HEK293 (cell line): ENCODE measurements around the gene ATF1.

Experiments used
- CTCF ChIA-PET: fragments of 350-600 bp; formaldehyde crosslinking; extraction: SDS; loops from one replicate; lab custom pipeline; 2021; ENCODE audit warnings: antibody characterized with exemption; lab: Yijun Ruan, JAX
- POLR2A ChIA-PET: fragments of 300-600 bp; formaldehyde crosslinking; extraction: SDS; loops from one replicate; lab custom pipeline; 2020; ENCODE audit warnings: antibody characterized with exemption, inconsistent platforms; lab: Yijun Ruan, JAX
- H3K27ac ChIP-seq: fragments of 200-500 bp; sonication (Bioruptor generic); 2 replicates; pipeline ENCODE4 v1.5.1; 2014; ENCODE audit warnings: low read depth, low read length, control low read depth, inconsistent platforms; ENCODE audit errors: extremely low read depth
- H3K36me3 ChIP-seq, 2 experiments: fragments of 200-500 bp in 1 of 2; sonication (Bioruptor generic) in 1 of 2; 1 replicate in 1 of 2; 2 replicates in 1 of 2; pipeline ENCODE4 v1.5.1; 2014 to 2017; ENCODE audit warnings: inconsistent platforms in 2 of 2, low read length in 2 of 2; ENCODE audit not compliant: control insufficient read depth in 2 of 2, insufficient read depth in 1 of 2
- H3K4me1 ChIP-seq: fragments of 200-500 bp; sonication (Bioruptor generic); 2 replicates; pipeline ENCODE4 v1.5.1; 2014; ENCODE audit warnings: mild to moderate bottlenecking, low read length, inconsistent platforms; ENCODE audit not compliant: control insufficient read depth, insufficient read depth
- H3K4me3 ChIP-seq: 2 replicates; pipeline ENCODE4 v1.5.1; 2011; ENCODE audit warnings: low read depth, mild to moderate bottlenecking, control low read depth, low read length, moderate library complexity
- H3K9me3 ChIP-seq: fragments of 200-500 bp; sonication (Bioruptor generic); 2 replicates; pipeline ENCODE4 v1.5.1; 2014; ENCODE audit warnings: low read depth, low read length, inconsistent platforms; ENCODE audit not compliant: control insufficient read depth, insufficient read depth
- BCL11A ChIP-seq: fragments of 450-650 bp; formaldehyde crosslinking; IDR thresholded peaks from 2 replicates; pipeline ENCODE4 v1.5.1; 2016; ENCODE audit warnings: low read depth, missing biosample characterization, missing genetic modification characterization
- GFI1B ChIP-seq: fragments of 450-650 bp; formaldehyde crosslinking; IDR thresholded peaks from 2 replicates; pipeline ENCODE4 v1.5.1; 2016; ENCODE audit warnings: missing biosample characterization, missing genetic modification characterization
- KLF10 ChIP-seq: fragments of 450-650 bp; IDR thresholded peaks from 2 replicates; pipeline ENCODE4 v1.5.1; 2018; ENCODE audit warnings: missing biosample characterization, mild to moderate bottlenecking, missing genetic modification characterization
- PBX3 ChIP-seq: sonication (generic); formaldehyde crosslinking; IDR thresholded peaks from 2 replicates; pipeline ENCODE4 v1.8.1; 2022; ENCODE audit warnings: mild to moderate bottlenecking, moderate library complexity, missing genetic modification reagents
- YY1 ChIP-seq: fragments of 450-650 bp; formaldehyde crosslinking; IDR thresholded peaks from 2 replicates; pipeline ENCODE4 v1.5.1; 2018; ENCODE audit warnings: missing biosample characterization, missing genetic modification characterization
- YY2 ChIP-seq: fragments of 450-650 bp; formaldehyde crosslinking; IDR thresholded peaks from 2 replicates; pipeline ENCODE4 v1.5.1; 2016; ENCODE audit warnings: missing biosample characterization, missing genetic modification characterization
- ZBTB1 ChIP-seq: fragments of 450-650 bp; formaldehyde crosslinking; IDR thresholded peaks from 2 replicates; pipeline ENCODE4 v1.5.1; 2016; ENCODE audit warnings: missing biosample characterization, missing genetic modification characterization
- ZBTB7A ChIP-seq: fragments of 450-650 bp; formaldehyde crosslinking; IDR thresholded peaks from 2 replicates; pipeline ENCODE4 v1.5.1; 2016; ENCODE audit warnings: low read depth, missing biosample characterization, missing genetic modification characterization
- ZFHX2 ChIP-seq: fragments of 450-650 bp; formaldehyde crosslinking; conservative IDR thresholded peaks from 2 replicates; pipeline ENCODE4 v1.5.1; 2016; ENCODE audit warnings: missing biosample characterization, missing genetic modification characterization
- ZNF10 ChIP-seq: fragments of 450-650 bp; formaldehyde crosslinking; IDR thresholded peaks from 2 replicates; pipeline ENCODE4 v1.5.1; 2017; ENCODE audit warnings: missing biosample characterization, missing genetic modification characterization
- ZNF214 ChIP-seq: fragments of 450-650 bp; formaldehyde crosslinking; IDR thresholded peaks from 2 replicates; pipeline ENCODE4 v1.5.1; 2017; ENCODE audit warnings: missing biosample characterization, mild to moderate bottlenecking, missing genetic modification characterization, borderline replicate concordance
- ZNF23 ChIP-seq: fragments of 450-650 bp; formaldehyde crosslinking; IDR thresholded peaks from 2 replicates; pipeline ENCODE4 v1.5.1; 2016; ENCODE audit warnings: missing biosample characterization, missing genetic modification characterization, borderline replicate concordance
- ZNF239 ChIP-seq: fragments of 450-650 bp; formaldehyde crosslinking; IDR thresholded peaks from 2 replicates; pipeline ENCODE4 v1.5.1; 2016; ENCODE audit warnings: missing biosample characterization, missing genetic modification characterization
- ZNF302 ChIP-seq: fragments of 450-650 bp; formaldehyde crosslinking; IDR thresholded peaks from 2 replicates; pipeline ENCODE4 v1.5.1; 2016; ENCODE audit warnings: missing biosample characterization, missing genetic modification characterization, low read depth
- ZNF473 ChIP-seq: fragments of 450-650 bp; formaldehyde crosslinking; IDR thresholded peaks from 2 replicates; pipeline ENCODE4 v1.5.1; 2017; ENCODE audit warnings: missing biosample characterization, missing genetic modification characterization
- ZNF549 ChIP-seq: fragments of 450-650 bp; IDR thresholded peaks from 2 replicates; pipeline ENCODE4 v1.5.1; 2018; ENCODE audit warnings: missing biosample characterization, missing genetic modification characterization, mild to moderate bottlenecking, inconsistent platforms, moderate library complexity
- ZNF596 ChIP-seq: fragments of 450-650 bp; IDR thresholded peaks from 2 replicates; pipeline ENCODE4 v1.5.0; 2018; ENCODE audit warnings: missing biosample characterization, mild to moderate bottlenecking, missing genetic modification characterization, moderate library complexity
- ZNF654 ChIP-seq: fragments of 450-650 bp; formaldehyde crosslinking; IDR thresholded peaks from 2 replicates; pipeline ENCODE4 v1.5.1; 2016; ENCODE audit warnings: low read depth, missing biosample characterization, missing genetic modification characterization
- ZNF677 ChIP-seq: fragments of 450-650 bp; IDR thresholded peaks from 2 replicates; pipeline ENCODE4 v1.5.0; 2018; ENCODE audit warnings: missing biosample characterization, mild to moderate bottlenecking, missing genetic modification characterization, moderate library complexity
- ZNF76 ChIP-seq: fragments of 450-650 bp; formaldehyde crosslinking; IDR thresholded peaks from 2 replicates; pipeline ENCODE4; 2016; ENCODE audit warnings: low read depth, missing biosample characterization, missing genetic modification characterization, borderline replicate concordance
- ZSCAN30 ChIP-seq: fragments of 450-650 bp; IDR thresholded peaks from 2 replicates; pipeline ENCODE4 v1.5.1; 2018; ENCODE audit warnings: missing biosample characterization, mild to moderate bottlenecking, missing genetic modification characterization, moderate library complexity
- ZSCAN4 ChIP-seq: fragments of 450-650 bp; formaldehyde crosslinking; IDR thresholded peaks from 2 replicates; pipeline ENCODE4 v1.5.1; 2017; ENCODE audit warnings: missing biosample characterization, missing genetic modification characterization
- TF ChIP-seq, protein P1 (sequence below): IDR thresholded peaks from 2 replicates; pipeline ENCODE4 v1.6.1; 2011; ENCODE audit warnings: mild to moderate bottlenecking, low read depth, low read length, borderline replicate concordance
- TF ChIP-seq, protein P2 (sequence below): fragments of 450-650 bp; formaldehyde crosslinking; IDR thresholded peaks from 2 replicates; pipeline ENCODE4 v1.5.1; 2016; ENCODE audit warnings: missing biosample characterization, missing genetic modification characterization
- TF ChIP-seq, protein P3 (sequence below): fragments of 450-650 bp; formaldehyde crosslinking; IDR thresholded peaks from 2 replicates; pipeline ENCODE4 v1.5.1; 2016; ENCODE audit warnings: missing biosample characterization, missing genetic modification characterization, low read depth

ATF1 gene

GRCh38 chr12:50728841-50729240, 35.1 kb upstream of the ATF1 start (continued):
- TF ChIP-seq ZSCAN4 (tag by site-specific recombination) = no peak
- TF ChIP-seq ZBTB7A (tag by site-specific recombination) = no peak
- TF ChIP-seq ZNF549 (tag by site-specific recombination) = no peak

GRCh38 chr12:50732591-50732990, 31.3 kb upstream of the ATF1 start:
- CTCF ChIA-PET = interaction anchor here (0.7 kb wide), 1 partner anchor 109 kb away, joined by 3 read pairs; no protein-coding TSS in a partner anchor
- peaks cover 9 to 61% of the 10 kb centered on the region in 2 experiments for H3K36me3 ChIP-seq
- H3K4me3 ChIP-seq = no peak overlapping the region
- TF ChIP-seq ZNF677 (no peak), ZSCAN30 (tag by site-specific recombination) (no peak), KLF10 (no peak), YY1 (no peak), ZNF23 (no peak), ZNF10 (tag by site-specific recombination) (no peak), ZNF76 (tag by site-specific recombination) (no peak), ZNF214 (no peak), PBX3 (CRISPR knock-in tag) (no peak), ZBTB1 (tag by site-specific recombination) (no peak), GFI1B (no peak), ZNF239 (tag by site-specific recombination) (no peak), ZFHX2 (tag by site-specific recombination) (no peak), ZNF473 (tag by site-specific recombination) (no peak), YY2 (tag by site-specific recombination) (no peak), ZNF596 (tag by site-specific recombination) (no peak), ZNF302 (tag by site-specific recombination) (no peak)
- TF ChIP-seq, protein P1, sequence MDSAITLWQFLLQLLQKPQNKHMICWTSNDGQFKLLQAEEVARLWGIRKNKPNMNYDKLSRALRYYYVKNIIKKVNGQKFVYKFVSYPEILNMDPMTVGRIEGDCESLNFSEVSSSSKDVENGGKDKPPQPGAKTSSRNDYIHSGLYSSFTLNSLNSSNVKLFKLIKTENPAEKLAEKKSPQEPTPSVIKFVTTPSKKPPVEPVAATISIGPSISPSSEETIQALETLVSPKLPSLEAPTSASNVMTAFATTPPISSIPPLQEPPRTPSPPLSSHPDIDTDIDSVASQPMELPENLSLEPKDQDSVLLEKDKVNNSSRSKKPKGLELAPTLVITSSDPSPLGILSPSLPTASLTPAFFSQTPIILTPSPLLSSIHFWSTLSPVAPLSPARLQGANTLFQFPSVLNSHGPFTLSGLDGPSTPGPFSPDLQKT = no peak
- no peaks in the 10 kb centered on the region for H3K9me3 ChIP-seq
- H3K27ac ChIP-seq = no peak overlapping the region
- POLR2A ChIA-PET = no interaction called here
- H3K4me1 ChIP-seq = no peaks in the 10 kb centered on the region

GRCh38 chr12:50733706-50734105, 30.2 kb upstream of the ATF1 start:
- Histone ChIP-seq H3K36me3 (peaks cover 14 to 50% of the 10 kb centered on the region in 2 experiments), H3K4me1 (no peaks in the 10 kb centered on the region), H3K4me3 (no peak overlapping the region), H3K27ac (no peak overlapping the region), H3K9me3 (no peaks in the 10 kb centered on the region)
- CTCF ChIA-PET = interaction anchor here (0.6 to 1.9 kb wide), 5 partner anchors 11 to 229 kb away, joined by 3 to 12 read pairs (median 4); partner anchors contain the start of gene DIP2B
- TF ChIP-seq ZNF654 (tag by site-specific recombination) = no peak
- TF ChIP-seq, protein P2, sequence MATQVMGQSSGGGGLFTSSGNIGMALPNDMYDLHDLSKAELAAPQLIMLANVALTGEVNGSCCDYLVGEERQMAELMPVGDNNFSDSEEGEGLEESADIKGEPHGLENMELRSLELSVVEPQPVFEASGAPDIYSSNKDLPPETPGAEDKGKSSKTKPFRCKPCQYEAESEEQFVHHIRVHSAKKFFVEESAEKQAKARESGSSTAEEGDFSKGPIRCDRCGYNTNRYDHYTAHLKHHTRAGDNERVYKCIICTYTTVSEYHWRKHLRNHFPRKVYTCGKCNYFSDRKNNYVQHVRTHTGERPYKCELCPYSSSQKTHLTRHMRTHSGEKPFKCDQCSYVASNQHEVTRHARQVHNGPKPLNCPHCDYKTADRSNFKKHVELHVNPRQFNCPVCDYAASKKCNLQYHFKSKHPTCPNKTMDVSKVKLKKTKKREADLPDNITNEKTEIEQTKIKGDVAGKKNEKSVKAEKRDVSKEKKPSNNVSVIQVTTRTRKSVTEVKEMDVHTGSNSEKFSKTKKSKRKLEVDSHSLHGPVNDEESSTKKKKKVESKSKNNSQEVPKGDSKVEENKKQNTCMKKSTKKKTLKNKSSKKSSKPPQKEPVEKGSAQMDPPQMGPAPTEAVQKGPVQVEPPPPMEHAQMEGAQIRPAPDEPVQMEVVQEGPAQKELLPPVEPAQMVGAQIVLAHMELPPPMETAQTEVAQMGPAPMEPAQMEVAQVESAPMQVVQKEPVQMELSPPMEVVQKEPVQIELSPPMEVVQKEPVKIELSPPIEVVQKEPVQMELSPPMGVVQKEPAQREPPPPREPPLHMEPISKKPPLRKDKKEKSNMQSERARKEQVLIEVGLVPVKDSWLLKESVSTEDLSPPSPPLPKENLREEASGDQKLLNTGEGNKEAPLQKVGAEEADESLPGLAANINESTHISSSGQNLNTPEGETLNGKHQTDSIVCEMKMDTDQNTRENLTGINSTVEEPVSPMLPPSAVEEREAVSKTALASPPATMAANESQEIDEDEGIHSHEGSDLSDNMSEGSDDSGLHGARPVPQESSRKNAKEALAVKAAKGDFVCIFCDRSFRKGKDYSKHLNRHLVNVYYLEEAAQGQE (tag by site-specific recombination) = no peak
- TF ChIP-seq, protein P3, sequence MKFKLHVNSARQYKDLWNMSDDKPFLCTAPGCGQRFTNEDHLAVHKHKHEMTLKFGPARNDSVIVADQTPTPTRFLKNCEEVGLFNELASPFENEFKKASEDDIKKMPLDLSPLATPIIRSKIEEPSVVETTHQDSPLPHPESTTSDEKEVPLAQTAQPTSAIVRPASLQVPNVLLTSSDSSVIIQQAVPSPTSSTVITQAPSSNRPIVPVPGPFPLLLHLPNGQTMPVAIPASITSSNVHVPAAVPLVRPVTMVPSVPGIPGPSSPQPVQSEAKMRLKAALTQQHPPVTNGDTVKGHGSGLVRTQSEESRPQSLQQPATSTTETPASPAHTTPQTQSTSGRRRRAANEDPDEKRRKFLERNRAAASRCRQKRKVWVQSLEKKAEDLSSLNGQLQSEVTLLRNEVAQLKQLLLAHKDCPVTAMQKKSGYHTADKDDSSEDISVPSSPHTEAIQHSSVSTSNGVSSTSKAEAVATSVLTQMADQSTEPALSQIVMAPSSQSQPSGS (tag by site-specific recombination) = no peak
- TF ChIP-seq BCL11A (tag by site-specific recombination) = no peak
- POLR2A ChIA-PET = no interaction called here
